Body of pancreas (tissue), 4 donors: ENCODE data around the gene FBXO45. TPM values are rescaled to one million over a fixed set of nuclear protein-coding genes. Genes with fewer than 3 reads are reported as not detected.
"Not testable (repeated sequence)": the region's sequence is repeated elsewhere in the genome, so short reads cannot be mapped to it uniquely, and the experiment has no call there.

ENCODE experiments used
- ATAC-seq: fragments of 150-250 bp; one replicate; pipeline ENCODE4 v1.9.1; 2016
- DNase-seq, 4 donors: peaks; one replicate each; pipeline ENCODE4 v3.0.0-alpha.2; 2019
- H3K27ac ChIP-seq, 4 donors: fragments of 200-600 bp; sonication (generic); 1 replicate in 3 of 4; 2 replicates in 1 of 4; pipeline versions ENCODE4 v1.5.1 to v1.6.1; 2016 to 2019; ENCODE audit warnings: mild to moderate bottlenecking in 1 of 4, mixed read lengths in 1 of 4, moderate library complexity in 1 of 4
- H3K27me3 ChIP-seq, 2 donors: fragments of 200-600 bp; sonication (generic); one replicate each; pipeline ENCODE4 v1.6.0; 2016; ENCODE audit warnings: mild to moderate bottlenecking in 1 of 2
- H3K36me3 ChIP-seq, 2 donors: fragments of 200-600 bp; sonication (generic); replicated peaks in 1 of 2; 2 replicates each; pipeline ENCODE4 v1.5.1; 2016; ENCODE audit warnings: low read depth in 2 of 2; ENCODE audit not compliant: insufficient read depth in 1 of 2
- H3K4me1 ChIP-seq: fragments of 200-600 bp; sonication (generic); one replicate; pipeline ENCODE4 v1.6.0; 2016
- H3K4me3 ChIP-seq, 2 donors: fragments of 200-600 bp; sonication (generic); 1 replicate in 1 of 2; 2 replicates in 1 of 2; pipeline ENCODE4 v1.5.1; 2016 to 2019
- H3K9me3 ChIP-seq, 3 donors: fragments of 200-600 bp; sonication (generic); 1 replicate in 2 of 3; 2 replicates in 1 of 3; pipeline ENCODE4 v1.5.1; 2016
- CTCF ChIP-seq, 7 experiments: fragments of 450-650 bp in 4 of 7; fragments of 200-600 bp in 3 of 7; sonication (generic) in 3 of 7; IDR thresholded peaks; one replicate each; pipeline ENCODE4 v1.5.1; 2016 to 2019; ENCODE audit warnings: antibody characterized with exemption in 7 of 7
- POLR2A ChIP-seq, 3 donors: fragments of 450-650 bp; IDR thresholded peaks; one replicate each; pipeline ENCODE4 v1.6.1; 2016; ENCODE audit warnings: antibody characterized with exemption in 3 of 3, mild to moderate bottlenecking in 2 of 3
- WGBS, 2 donors: methylation state at CpG; one replicate each; pipeline ENCODE4 v1.1.5; 2017; 5-methylcytosine and 5-hydroxymethylcytosine counted together
- intact Hi-C: fragments of 100-400 bp; cut with DNase I; formaldehyde crosslinking; loops from one replicate; pipeline ENCODE4 v1.15.1; 2023
- total RNA-seq, 2 donors: library from RNA; depleted of rRNA; stranded (reverse); fragments of >200 nt; gene quantifications; one replicate each; pipeline ENCODE4 v1.1.0, GENCODE V29; 2016

The FBXO45 gene
- total RNA-seq, 2 donors from 2014 or later = 1.3 to 4.4 TPM

- no peak overlapping the region for H3K4me3 ChIP-seq
Measured at GRCh38 chr3:196547067-196547466, 21.4 kb upstream of the FBXO45 start.

GRCh38 chr3:196549312-196549711 lies 19.1 kb upstream of the FBXO45 start:
- H3K27me3 ChIP-seq, H3K27ac ChIP-seq, H3K36me3 ChIP-seq, ATAC-seq, H3K4me3 ChIP-seq, H3K4me1 ChIP-seq, intact Hi-C loops, DNase-seq: not testable (repeated sequence)
- peaks cover 0 to 18% (median 0%) of the 10 kb centered on the region in 3 donors for H3K9me3 ChIP-seq
- WGBS, 2 donors = 87% methylated on average over 1 of the region's 1 CpG; no CpG with 5 or more reads in 1 of the 2 donors

More at GRCh38 chr3:196547067-196547466, 21.4 kb upstream of the FBXO45 start:
- no peak overlapping the region for H3K27ac ChIP-seq
- H3K36me3 ChIP-seq = no peaks in the 10 kb centered on the region
- TF ChIP-seq CTCF (IDR thresholded peaks at IDR 0.05) = no peak
- TF ChIP-seq POLR2A (IDR thresholded peaks at IDR 0.05) = no peak
- ATAC-seq (no peak), DNase-seq (no peak)
- no peaks in the 10 kb centered on the region for H3K4me1 ChIP-seq
- no peaks in the 10 kb centered on the region for H3K27me3 ChIP-seq
- 66 to 84% methylated on average over 2 of the region's 2 CpGs for WGBS, 2 donors
- intact Hi-C loops = no loop called here
- H3K9me3 ChIP-seq = peaks cover 0 to 18% (median 0%) of the 10 kb centered on the region in 3 donors

GRCh38 chr3:196550172-196550571 lies 18.3 kb upstream of the FBXO45 start:
- intact Hi-C loops, H3K4me1 ChIP-seq, H3K27ac ChIP-seq, ATAC-seq, H3K27me3 ChIP-seq, DNase-seq, H3K4me3 ChIP-seq, H3K36me3 ChIP-seq: not testable (repeated sequence)
- H3K9me3 ChIP-seq = peaks cover 0 to 18% (median 0%) of the 10 kb centered on the region in 3 donors
- 72 to 83% methylated on average over 3 of the region's 3 CpGs for WGBS, 2 donors

- Histone ChIP-seq H3K27ac (no peak overlapping the region), H3K4me1 (no peaks in the 10 kb centered on the region), H3K4me3 (no peak overlapping the region), H3K36me3 (no peaks in the 10 kb centered on the region), H3K27me3 (no peaks in the 10 kb centered on the region), H3K9me3 (peaks cover 0 to 18% (median 0%) of the 10 kb centered on the region in 3 donors)
- TF ChIP-seq CTCF (IDR thresholded peaks at IDR 0.05) (no peak), POLR2A (IDR thresholded peaks at IDR 0.05) (no peak)
- DNase-seq (no peak), ATAC-seq (no peak)
- 89 to 92% methylated on average over 5 of the region's 5 CpGs for WGBS, 2 donors
- intact Hi-C loops = no loop called here
Measured at GRCh38 chr3:196552253-196552652, 16.2 kb upstream of the FBXO45 start.

- DNase-seq (no peak), ATAC-seq (no peak)
- Histone ChIP-seq H3K9me3 (peaks cover 0 to 18% (median 0%) of the 10 kb centered on the region in 3 donors), H3K4me3 (no peak overlapping the region), H3K4me1 (no peaks in the 10 kb centered on the region), H3K36me3 (no peaks in the 10 kb centered on the region), H3K27ac (no peak overlapping the region), H3K27me3 (no peaks in the 10 kb centered on the region)
- intact Hi-C loops = no loop called here
- WGBS, 2 donors = 91 to 94% methylated on average over 9 of the region's 9 CpGs
- no peak for TF ChIP-seq CTCF (IDR thresholded peaks at IDR 0.05)
Measured at GRCh38 chr3:196553551-196553950, 14.9 kb upstream of the FBXO45 start.

GRCh38 chr3:196554205-196554604 lies 14.3 kb upstream of the FBXO45 start:
- H3K4me1 ChIP-seq = no peaks in the 10 kb centered on the region
- no peak overlapping the region for H3K4me3 ChIP-seq
- no peaks in the 10 kb centered on the region for H3K27me3 ChIP-seq
- intact Hi-C loops = no loop called here
- DNase-seq (peak in 1 of 4 donors; percentile 4), ATAC-seq (no peak)
- no peak overlapping the region for H3K27ac ChIP-seq
- no peak for TF ChIP-seq CTCF (IDR thresholded peaks at IDR 0.05)
- no peaks in the 10 kb centered on the region for H3K36me3 ChIP-seq
- 47 to 91% methylated on average over 3 of the region's 3 CpGs for WGBS, 2 donors
- H3K9me3 ChIP-seq = peaks cover 0 to 13% (median 0%) of the 10 kb centered on the region in 3 donors
